ENCODE data around the gene CASKIN1. TPM values are rescaled to one million over a fixed set of nuclear protein-coding genes. Genes with fewer than 3 reads are reported as not detected.

Gene CASKIN1
- total and polyA plus RNA-seq, 10 of the 15 experiments (the other 5 are each of a cell fraction or from before 2014, with no cell fraction given) = 0.03 to 0.33 (median 0.11) TPM; not detected in 5

GRCh38 chr16:2155091-2155950 is 41.1 kb downstream of the CASKIN1 start, which contains the start of gene TRAF7 (continued):
- TF ChIP-seq, protein P1, sequence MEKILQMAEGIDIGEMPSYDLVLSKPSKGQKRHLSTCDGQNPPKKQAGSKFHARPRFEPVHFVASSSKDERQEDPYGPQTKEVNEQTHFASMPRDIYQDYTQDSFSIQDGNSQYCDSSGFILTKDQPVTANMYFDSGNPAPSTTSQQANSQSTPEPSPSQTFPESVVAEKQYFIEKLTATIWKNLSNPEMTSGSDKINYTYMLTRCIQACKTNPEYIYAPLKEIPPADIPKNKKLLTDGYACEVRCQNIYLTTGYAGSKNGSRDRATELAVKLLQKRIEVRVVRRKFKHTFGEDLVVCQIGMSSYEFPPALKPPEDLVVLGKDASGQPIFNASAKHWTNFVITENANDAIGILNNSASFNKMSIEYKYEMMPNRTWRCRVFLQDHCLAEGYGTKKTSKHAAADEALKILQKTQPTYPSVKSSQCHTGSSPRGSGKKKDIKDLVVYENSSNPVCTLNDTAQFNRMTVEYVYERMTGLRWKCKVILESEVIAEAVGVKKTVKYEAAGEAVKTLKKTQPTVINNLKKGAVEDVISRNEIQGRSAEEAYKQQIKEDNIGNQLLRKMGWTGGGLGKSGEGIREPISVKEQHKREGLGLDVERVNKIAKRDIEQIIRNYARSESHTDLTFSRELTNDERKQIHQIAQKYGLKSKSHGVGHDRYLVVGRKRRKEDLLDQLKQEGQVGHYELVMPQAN (conservative IDR thresholded peaks at IDR 0.05) = peak; percentile 94
- TF ChIP-seq FOS (IDR thresholded peaks at IDR 0.05; ENCODE audit: borderline replicate concordance, extremely low read depth, insufficient read length) (peak; percentile 52), KDM1A (IDR thresholded peaks at IDR 0.05; ENCODE audit: borderline replicate concordance) (no peak), IKZF2 (IDR thresholded peaks at IDR 0.05) (no peak), ZNF24 (IDR thresholded peaks at IDR 0.05) (no peak), ZBTB33 (IDR thresholded peaks at IDR 0.05) (no peak), DPF2 (IDR thresholded peaks at IDR 0.05) (peak; percentile 93), KLF5 (IDR thresholded peaks at IDR 0.05; ENCODE audit: partially characterized antibody) (no peak), SREBF2 (IDR thresholded peaks at IDR 0.05; ENCODE audit: low read length) (no peak), ZNF622 (IDR thresholded peaks at IDR 0.05) (no peak), TCF7 (IDR thresholded peaks at IDR 0.05; ENCODE audit: borderline replicate concordance) (no peak), PKNOX1 (IDR thresholded peaks at IDR 0.05) (peak; percentile 99), TCF3 (IDR thresholded peaks at IDR 0.05; ENCODE audit: borderline replicate concordance, insufficient read depth, low read depth, low read length) (peak; percentile 89; the same call in 1 of the 2 replicates), GATAD2B (conservative IDR thresholded peaks at IDR 0.05; ENCODE audit: low read depth) (peak; percentile 44), RAD21 (IDR thresholded peaks at IDR 0.05; ENCODE audit: insufficient read depth, low read depth, low read length) (no peak), HDGF (IDR thresholded peaks at IDR 0.05) (peak; percentile 70; the same call in 1 of the 2 replicates), CEBPB (IDR thresholded peaks at IDR 0.05; ENCODE audit: borderline replicate concordance in 1 of 2, low read depth in 2 of 2, low read length in 2 of 2) (no peak), MYC (IDR thresholded peaks at IDR 0.05; ENCODE audit: insufficient read depth, insufficient read length, insufficient replicate concordance, low read length, severe bottlenecking) (peak; percentile 87), NFIC (IDR thresholded peaks at IDR 0.05; ENCODE audit: low read depth, low read length) (no peak), ATF7 (IDR thresholded peaks at IDR 0.05; ENCODE audit: low read depth) (peak; percentile 31; the same call in 1 of the 2 replicates), ZSCAN29 (IDR thresholded peaks at IDR 0.05) (0 out of 2 replicates have a peak, but pooled peaks have one; percentile 12), IKZF1 (conservative IDR thresholded peaks at IDR 0.05) (peak; percentile 98)
- TF ChIP-seq, protein P2, sequence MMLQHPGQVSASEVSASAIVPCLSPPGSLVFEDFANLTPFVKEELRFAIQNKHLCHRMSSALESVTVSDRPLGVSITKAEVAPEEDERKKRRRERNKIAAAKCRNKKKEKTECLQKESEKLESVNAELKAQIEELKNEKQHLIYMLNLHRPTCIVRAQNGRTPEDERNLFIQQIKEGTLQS (IDR thresholded peaks at IDR 0.05; ENCODE audit: borderline replicate concordance, extremely low read depth, low read depth, low read length) = no peak
- TF ChIP-seq, protein P3, sequence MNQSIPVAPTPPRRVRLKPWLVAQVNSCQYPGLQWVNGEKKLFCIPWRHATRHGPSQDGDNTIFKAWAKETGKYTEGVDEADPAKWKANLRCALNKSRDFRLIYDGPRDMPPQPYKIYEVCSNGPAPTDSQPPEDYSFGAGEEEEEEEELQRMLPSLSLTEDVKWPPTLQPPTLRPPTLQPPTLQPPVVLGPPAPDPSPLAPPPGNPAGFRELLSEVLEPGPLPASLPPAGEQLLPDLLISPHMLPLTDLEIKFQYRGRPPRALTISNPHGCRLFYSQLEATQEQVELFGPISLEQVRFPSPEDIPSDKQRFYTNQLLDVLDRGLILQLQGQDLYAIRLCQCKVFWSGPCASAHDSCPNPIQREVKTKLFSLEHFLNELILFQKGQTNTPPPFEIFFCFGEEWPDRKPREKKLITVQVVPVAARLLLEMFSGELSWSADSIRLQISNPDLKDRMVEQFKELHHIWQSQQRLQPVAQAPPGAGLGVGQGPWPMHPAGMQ (IDR thresholded peaks at IDR 0.05; ENCODE audit: borderline replicate concordance) = no peak
